Measurements from ENCODE around the gene CPA4. TPM values are rescaled to one million over a fixed set of nuclear protein-coding genes. Genes with fewer than 3 reads are reported as not detected.

The CPA4 gene
- total RNA-seq, 1 experiment from 2014 or later: not detected

- no peak for DNase-seq (ENCODE audit: low spot score)
Measured at GRCh38 chr7:130274983-130275591, 17.9 kb upstream of the CPA4 start.

- DNase-seq (ENCODE audit: low spot score): no peak
Measured at GRCh38 chr7:130275826-130276297, 17.1 kb upstream of the CPA4 start.

GRCh38 chr7:130276796-130277762, 15.9 kb upstream of the CPA4 start:
- no peak for DNase-seq (ENCODE audit: low spot score)

- DNase-seq (ENCODE audit: low spot score): peak; percentile 66
Measured at GRCh38 chr7:130277763-130278643, 15.0 kb upstream of the CPA4 start.

GRCh38 chr7:130278860-130279259, 14.1 kb upstream of the CPA4 start:
- peak; percentile 39 for DNase-seq (ENCODE audit: low spot score)

GRCh38 chr7:130279286-130279685, 13.7 kb upstream of the CPA4 start:
- no peak for DNase-seq (ENCODE audit: low spot score)

- no peak for DNase-seq (ENCODE audit: low spot score)
Measured at GRCh38 chr7:130279906-130280305, 13.1 kb upstream of the CPA4 start.

GRCh38 chr7:130281260-130281659, 11.7 kb upstream of the CPA4 start:
- no peak for DNase-seq (ENCODE audit: low spot score)

GRCh38 chr7:130286881-130287280, 6.1 kb upstream of the CPA4 start:
- no peak for DNase-seq (ENCODE audit: low spot score)

- DNase-seq (ENCODE audit: low spot score): no peak
Measured at GRCh38 chr7:130288168-130288567, 4.8 kb upstream of the CPA4 start.

- DNase-seq (ENCODE audit: low spot score): no peak
Measured at GRCh38 chr7:130288829-130289228, 4.1 kb upstream of the CPA4 start.

GRCh38 chr7:130289478-130289877, 3.5 kb upstream of the CPA4 start:
- DNase-seq (ENCODE audit: low spot score): no peak

- DNase-seq (ENCODE audit: low spot score): no peak
Measured at GRCh38 chr7:130290745-130291144, 2.2 kb upstream of the CPA4 start.

GRCh38 chr7:130293521-130293920, 560 bp downstream of the CPA4 start:
- no peak for DNase-seq (ENCODE audit: low spot score)

- no peak for DNase-seq (ENCODE audit: low spot score)
Measured at GRCh38 chr7:130294314-130294713, 1.4 kb downstream of the CPA4 start.

- DNase-seq (ENCODE audit: low spot score): no peak
Measured at GRCh38 chr7:130296221-130296951, 3.4 kb downstream of the CPA4 start.

- no peak for DNase-seq (ENCODE audit: low spot score)
Measured at GRCh38 chr7:130297628-130298543, 4.9 kb downstream of the CPA4 start.

GRCh38 chr7:130298544-130299326, 5.8 kb downstream of the CPA4 start:
- DNase-seq (ENCODE audit: low spot score): peak; percentile 21

- no peak for DNase-seq (ENCODE audit: low spot score)
Measured at GRCh38 chr7:130299866-130300265, 6.9 kb downstream of the CPA4 start.
